ENCODE results near the gene AGA. TPM values are rescaled to one million over a fixed set of nuclear protein-coding genes. Genes with fewer than 3 reads are reported as not detected.

AGA gene
- total RNA-seq, 4 donors from 2014 or later, result 27.7 to 34.0 (median 31.7) TPM

- no peak for DNase-seq
- 83 to 89% methylated on average over 5 of the region's 5 CpGs for WGBS, 2 donors
- H3K27me3 ChIP-seq, result no peaks in the 10 kb centered on the region
- no peaks in the 10 kb centered on the region for H3K36me3 ChIP-seq
- no peak overlapping the region for H3K4me3 ChIP-seq
- intact Hi-C loops (cut with DNase I), result no loop called here
- no peaks in the 10 kb centered on the region for H3K4me1 ChIP-seq
- H3K27ac ChIP-seq, result no peak overlapping the region
- H3K9me3 ChIP-seq, result no peaks in the 10 kb centered on the region
- no peak for TF ChIP-seq POLR2A (IDR thresholded peaks at IDR 0.05)
Measured at GRCh38 chr4:177461606-177462005, 19.4 kb upstream of the AGA start.

GRCh38 chr4:177460460-177460859, 18.2 kb upstream of the AGA start:
- no peak overlapping the region for H3K27ac ChIP-seq
- intact Hi-C loops (cut with DNase I), result no loop called here
- H3K36me3 ChIP-seq, result no peaks in the 10 kb centered on the region
- no peaks in the 10 kb centered on the region for H3K27me3 ChIP-seq
- H3K4me3 ChIP-seq, result no peak overlapping the region
- 50 to 56% methylated on average over 2 of the region's 2 CpGs for WGBS, 2 donors
- H3K4me1 ChIP-seq, result no peaks in the 10 kb centered on the region
- no peak for DNase-seq
- TF ChIP-seq, protein P1, sequence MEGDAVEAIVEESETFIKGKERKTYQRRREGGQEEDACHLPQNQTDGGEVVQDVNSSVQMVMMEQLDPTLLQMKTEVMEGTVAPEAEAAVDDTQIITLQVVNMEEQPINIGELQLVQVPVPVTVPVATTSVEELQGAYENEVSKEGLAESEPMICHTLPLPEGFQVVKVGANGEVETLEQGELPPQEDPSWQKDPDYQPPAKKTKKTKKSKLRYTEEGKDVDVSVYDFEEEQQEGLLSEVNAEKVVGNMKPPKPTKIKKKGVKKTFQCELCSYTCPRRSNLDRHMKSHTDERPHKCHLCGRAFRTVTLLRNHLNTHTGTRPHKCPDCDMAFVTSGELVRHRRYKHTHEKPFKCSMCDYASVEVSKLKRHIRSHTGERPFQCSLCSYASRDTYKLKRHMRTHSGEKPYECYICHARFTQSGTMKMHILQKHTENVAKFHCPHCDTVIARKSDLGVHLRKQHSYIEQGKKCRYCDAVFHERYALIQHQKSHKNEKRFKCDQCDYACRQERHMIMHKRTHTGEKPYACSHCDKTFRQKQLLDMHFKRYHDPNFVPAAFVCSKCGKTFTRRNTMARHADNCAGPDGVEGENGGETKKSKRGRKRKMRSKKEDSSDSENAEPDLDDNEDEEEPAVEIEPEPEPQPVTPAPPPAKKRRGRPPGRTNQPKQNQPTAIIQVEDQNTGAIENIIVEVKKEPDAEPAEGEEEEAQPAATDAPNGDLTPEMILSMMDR (IDR thresholded peaks at IDR 0.05), result no peak
- TF ChIP-seq POLR2A (IDR thresholded peaks at IDR 0.05), result no peak
- no peaks in the 10 kb centered on the region for H3K9me3 ChIP-seq

- no peak for DNase-seq
- H3K27ac ChIP-seq, result no peak overlapping the region
- intact Hi-C loops (cut with DNase I), result no loop called here
- H3K4me1 ChIP-seq, result no peaks in the 10 kb centered on the region
- no peak for TF ChIP-seq POLR2A (IDR thresholded peaks at IDR 0.05)
- TF ChIP-seq, protein P1 (IDR thresholded peaks at IDR 0.05), result no peak
- H3K9me3 ChIP-seq, result no peaks in the 10 kb centered on the region
- no peaks in the 10 kb centered on the region for H3K27me3 ChIP-seq
- H3K36me3 ChIP-seq, result no peaks in the 10 kb centered on the region
- H3K4me3 ChIP-seq, result no peak overlapping the region
- WGBS, 2 donors, result 52 to 65% methylated on average over 6 of the region's 6 CpGs
Measured at GRCh38 chr4:177455561-177455970, 13.3 kb upstream of the AGA start.

GRCh38 chr4:177453116-177453515, 10.9 kb upstream of the AGA start:
- no peaks in the 10 kb centered on the region for H3K9me3 ChIP-seq
- H3K4me1 ChIP-seq, result no peaks in the 10 kb centered on the region
- DNase-seq, result no peak
- no peaks in the 10 kb centered on the region for H3K27me3 ChIP-seq
- H3K36me3 ChIP-seq, result no peaks in the 10 kb centered on the region
- TF ChIP-seq, protein P1 (IDR thresholded peaks at IDR 0.05), result no peak
- TF ChIP-seq POLR2A (IDR thresholded peaks at IDR 0.05), result no peak
- no peak overlapping the region for H3K4me3 ChIP-seq
- intact Hi-C loops (cut with DNase I), result no loop called here
- H3K27ac ChIP-seq, result no peak overlapping the region

DNA sequence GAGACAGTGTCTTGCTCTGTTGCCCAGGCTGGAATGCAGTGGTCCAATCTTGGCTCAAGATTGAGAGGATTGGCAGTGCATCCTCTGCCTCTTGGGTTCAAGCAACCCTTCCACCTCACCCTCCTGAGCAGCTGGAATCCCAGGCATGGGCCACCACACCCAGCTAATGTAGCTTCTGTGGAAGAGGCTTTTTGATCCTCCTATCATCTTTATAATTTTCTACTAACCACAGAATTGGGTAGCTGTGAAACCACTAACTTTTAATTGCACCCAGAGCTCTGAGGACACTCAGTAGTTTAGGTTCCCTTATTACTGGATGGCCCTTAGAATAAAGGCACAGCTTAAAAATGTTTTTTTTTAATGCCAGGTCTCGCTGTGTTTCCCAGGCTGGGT, 8.9 kb upstream of the AGA start:
- no peaks in the 10 kb centered on the region for H3K36me3 ChIP-seq
- no peak overlapping the region for H3K27ac ChIP-seq
- intact Hi-C loops (cut with DNase I), result no loop called here
- peaks cover 0 to 11% (median 0%) of the 10 kb centered on the region in 3 donors for H3K4me1 ChIP-seq
- TF ChIP-seq, protein P1 (IDR thresholded peaks at IDR 0.05), result no peak
- no peak for TF ChIP-seq POLR2A (IDR thresholded peaks at IDR 0.05)
- no peaks in the 10 kb centered on the region for H3K27me3 ChIP-seq
- 83 to 92% methylated on average over 1 of the region's 1 CpG for WGBS, 2 donors
- DNase-seq, result no peak
- no peak overlapping the region for H3K4me3 ChIP-seq
- H3K9me3 ChIP-seq, result no peaks in the 10 kb centered on the region

DNA sequence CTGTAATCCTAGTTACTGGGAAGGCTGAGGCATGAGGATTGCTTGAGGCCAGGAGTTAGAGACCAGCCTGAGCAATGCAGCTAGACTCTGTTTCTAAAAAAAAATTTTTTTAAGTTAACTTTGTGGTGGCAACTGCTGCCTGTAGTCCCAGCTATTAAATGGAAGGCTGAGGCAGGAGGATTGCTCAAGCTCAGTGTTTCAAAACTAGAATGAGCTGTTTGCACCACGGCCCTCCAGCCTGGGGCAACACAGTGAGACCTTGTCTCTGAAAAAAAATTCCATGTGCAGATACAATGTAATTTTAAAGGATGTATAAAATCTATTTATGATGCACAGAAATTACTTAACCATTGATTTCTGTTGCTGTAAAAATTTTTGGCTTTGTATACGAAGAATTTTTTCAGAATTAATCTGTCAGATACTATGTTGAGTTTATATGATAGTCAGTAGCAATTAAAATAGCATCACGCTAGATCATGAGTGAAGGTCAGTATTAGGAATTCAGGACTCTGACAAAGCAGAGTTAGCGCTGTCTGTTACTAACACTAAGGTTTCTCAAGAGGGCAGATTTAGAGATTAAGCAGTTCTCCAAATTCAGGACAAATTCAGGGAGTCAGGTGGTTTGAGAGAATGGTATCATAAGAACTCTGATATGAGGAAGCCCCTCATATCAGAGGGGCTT, 8.3 kb upstream of the AGA start:
- 65 to 83% methylated on average over 4 of the region's 4 CpGs for WGBS, 2 donors
- no peaks in the 10 kb centered on the region for H3K36me3 ChIP-seq
- intact Hi-C loops (cut with DNase I), result no loop called here
- peaks cover 0 to 16% (median 0%) of the 10 kb centered on the region in 3 donors for H3K4me1 ChIP-seq
- TF ChIP-seq, protein P1 (IDR thresholded peaks at IDR 0.05), result no peak
- DNase-seq, result no peak
- no peak overlapping the region for H3K27ac ChIP-seq
- H3K4me3 ChIP-seq, result no peak overlapping the region
- no peaks in the 10 kb centered on the region for H3K9me3 ChIP-seq
- H3K27me3 ChIP-seq, result no peaks in the 10 kb centered on the region
